Activated CD8-positive, alpha-beta memory T cell treated with anti-CD3 and anti-CD28 coated beads for 36 hours (primary cell): ENCODE measurements around the gene DCANP1. TPM values are rescaled to one million over a fixed set of nuclear protein-coding genes. Genes with fewer than 3 reads are reported as not detected.

ENCODE experiments used
- CTCF ChIA-PET: fragments of 350-600 bp; sonication (Branson Sonifier 250); formaldehyde crosslinking; loops from one replicate; lab custom pipeline; 2021; ENCODE audit warnings: antibody characterized with exemption; lab: Charles Lee
- POLR2A ChIA-PET: fragments of 350-600 bp; sonication (Branson Sonifier 250); formaldehyde crosslinking; loops from one replicate; lab custom pipeline; 2021; ENCODE audit warnings: antibody characterized with exemption; lab: Charles Lee
- total RNA-seq, 2 experiments: library from RNA; stranded (reverse); gene quantifications; one replicate each; pipeline ENCODE4 v1.2.3, GENCODE V29; 2021

The DCANP1 gene
- total RNA-seq, 2 experiments from 2014 or later: not detected

DNA sequence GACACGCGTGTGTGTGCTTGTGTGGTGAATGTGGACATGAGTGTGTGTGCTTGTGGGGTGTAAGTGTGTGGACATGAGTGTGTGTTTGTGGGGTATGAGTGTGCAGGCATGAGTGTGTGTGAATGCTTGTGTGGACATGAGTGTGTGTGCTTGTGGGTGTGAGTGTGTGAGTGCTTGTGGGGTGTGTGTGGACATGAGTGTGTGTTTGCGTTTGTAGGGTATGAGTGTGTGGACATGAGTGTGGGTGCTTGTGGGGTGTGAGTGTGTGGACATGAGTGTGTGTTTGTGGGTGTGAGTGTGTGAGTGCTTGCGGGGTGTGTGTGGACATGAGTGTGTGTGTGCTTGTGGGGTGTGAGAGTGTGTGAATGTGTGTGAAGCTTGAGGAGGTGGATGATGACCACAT lies 34.8 kb upstream of the DCANP1 start:
- ChIA-PET CTCF (no interaction called here), POLR2A (no interaction called here)

DNA sequence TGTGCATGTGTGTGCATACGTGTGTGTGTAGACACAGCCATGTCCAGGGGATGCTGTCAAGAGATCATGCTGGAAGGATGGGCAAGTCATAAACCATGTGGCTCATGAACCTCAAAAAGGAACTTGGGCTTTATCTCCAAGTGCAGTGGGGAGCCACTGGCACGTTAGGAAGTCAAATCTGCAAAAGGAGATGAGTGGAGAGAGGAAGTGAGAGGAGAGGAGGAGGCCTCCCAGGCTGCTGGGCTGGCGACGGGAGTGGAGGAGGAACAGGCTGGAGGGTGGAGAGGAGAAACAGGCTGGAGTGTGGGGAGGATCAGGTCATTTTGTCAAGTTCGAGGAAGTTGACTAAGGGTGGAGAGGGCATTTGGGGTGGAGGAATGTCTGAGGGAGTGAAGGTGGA lies 34.2 kb upstream of the DCANP1 start:
- CTCF ChIA-PET: interaction anchor here (0.7 kb wide), 1 partner anchor 85 kb away, joined by 3 read pairs; no protein-coding TSS in a partner anchor

DNA sequence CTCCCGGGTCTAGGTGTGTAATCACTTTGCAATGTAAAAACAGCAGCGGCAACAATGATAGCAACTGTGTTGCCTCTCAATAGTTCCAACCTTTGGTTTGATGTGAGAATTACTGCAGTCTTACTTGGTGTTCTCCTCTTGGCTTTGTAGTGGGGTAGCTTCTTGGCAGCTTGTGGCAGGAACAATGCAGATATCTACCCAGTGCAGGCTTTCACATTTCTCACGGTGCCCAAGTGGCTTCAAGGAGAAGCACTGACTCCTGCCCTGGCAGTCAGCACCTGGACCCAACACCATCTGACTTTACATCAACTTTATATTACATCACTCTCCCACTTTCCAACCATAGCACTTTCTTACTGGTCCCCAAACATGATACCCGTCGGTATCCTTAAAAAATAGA lies 33.4 kb upstream of the DCANP1 start:
- POLR2A ChIA-PET: no interaction called here
- CTCF ChIA-PET: interaction anchor here (0.7 kb wide), 1 partner anchor 86 kb away, joined by 3 read pairs; no protein-coding TSS in a partner anchor

More for the DNA sequence above, 34.2 kb upstream of the DCANP1 start:
- POLR2A ChIA-PET: no interaction called here

DNA sequence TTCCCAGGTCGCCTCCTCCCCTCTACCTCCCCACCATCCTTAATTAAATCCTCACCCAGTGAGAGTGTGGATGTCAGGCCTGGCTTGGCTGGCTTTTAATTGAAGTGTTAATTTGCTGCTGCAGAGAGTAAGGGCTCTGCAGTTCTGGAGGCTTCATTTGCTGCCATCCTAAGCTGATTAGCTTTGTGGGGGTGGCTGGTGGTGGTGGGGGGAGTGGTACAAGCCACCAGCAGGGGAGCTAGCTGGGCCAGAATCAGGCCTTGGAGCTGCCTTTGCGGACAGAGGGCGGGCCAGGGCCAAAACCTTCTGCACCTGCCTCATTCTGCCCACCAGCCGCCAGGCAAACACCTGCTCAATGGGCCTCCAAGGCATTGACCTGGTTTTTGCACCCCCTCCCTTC lies 31.8 kb upstream of the DCANP1 start:
- POLR2A ChIA-PET: no interaction called here
- CTCF ChIA-PET: interaction anchor here (0.7 kb wide), 1 partner anchor 13 kb away, joined by 3 read pairs; no protein-coding TSS in a partner anchor

DNA sequence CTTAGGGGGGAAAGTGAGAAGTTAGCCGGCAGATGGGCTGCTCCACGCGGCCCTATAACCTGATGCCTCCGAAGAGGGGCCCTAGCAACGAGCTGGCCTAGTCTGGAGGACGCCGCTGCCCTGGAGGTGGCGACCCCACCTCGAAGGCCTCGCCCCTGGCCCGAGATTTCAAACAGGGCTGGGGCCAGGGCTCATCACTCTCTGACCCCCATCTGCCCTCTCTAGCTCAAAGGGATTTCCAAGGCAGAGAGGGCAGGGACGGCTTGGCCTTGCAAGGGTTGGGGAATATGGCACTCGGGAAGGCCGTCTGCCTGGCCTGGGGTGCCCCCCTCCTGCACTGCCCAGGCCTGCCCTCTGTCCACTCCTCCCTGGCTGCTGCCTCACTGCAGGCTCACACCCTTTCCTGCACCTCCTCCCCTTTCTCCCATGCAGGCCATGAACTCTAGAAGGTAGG lies 30.5 kb upstream of the DCANP1 start:
- POLR2A ChIA-PET: no interaction called here
- CTCF ChIA-PET: no interaction called here

DNA sequence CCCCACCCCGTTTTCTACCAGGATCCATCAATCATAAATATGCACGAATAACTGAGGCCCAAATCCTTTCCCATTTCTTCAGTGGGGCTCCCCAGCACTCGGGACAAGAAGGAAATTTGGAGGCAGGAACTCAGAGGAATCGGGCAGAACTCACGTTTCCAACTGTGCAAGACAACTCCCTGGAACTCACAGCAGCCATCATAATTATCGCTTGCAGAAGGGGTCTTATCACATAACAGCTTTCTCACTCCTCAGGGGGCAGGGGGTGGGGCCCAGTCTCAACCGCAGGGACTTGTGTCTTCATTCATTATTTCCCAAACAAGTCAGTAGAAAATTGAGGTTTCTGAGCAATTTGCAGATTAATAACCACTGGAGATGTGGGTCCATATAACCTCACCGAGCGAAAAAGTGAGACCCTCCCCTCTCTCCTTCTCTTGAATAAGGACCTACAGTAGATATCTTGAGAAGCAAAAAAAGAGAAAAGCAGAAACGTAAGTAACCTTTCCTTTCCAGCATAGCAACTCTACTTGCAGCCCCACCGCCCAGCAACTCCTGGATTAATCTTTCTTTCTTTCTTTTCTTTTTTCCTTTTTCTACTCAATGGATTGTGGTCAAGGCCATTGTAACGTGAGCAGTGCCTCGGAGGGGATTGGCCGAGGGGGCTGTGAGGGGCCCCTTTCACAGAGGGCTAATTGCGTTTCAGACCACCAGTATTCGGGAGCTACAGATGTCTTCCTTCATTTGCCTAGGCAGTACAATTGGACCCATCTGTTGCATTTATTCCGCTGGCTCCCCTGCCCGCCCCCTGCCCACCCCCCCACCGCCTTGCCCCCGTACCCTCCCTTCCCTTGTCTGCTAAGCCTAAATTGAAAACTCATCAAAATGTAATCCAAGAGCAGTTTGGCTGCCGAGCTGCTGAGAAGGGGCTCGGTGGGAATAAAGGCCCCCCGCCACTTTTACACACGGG lies 29.8 kb upstream of the DCANP1 start:
- ChIA-PET POLR2A (no interaction called here), CTCF (no interaction called here)

DNA sequence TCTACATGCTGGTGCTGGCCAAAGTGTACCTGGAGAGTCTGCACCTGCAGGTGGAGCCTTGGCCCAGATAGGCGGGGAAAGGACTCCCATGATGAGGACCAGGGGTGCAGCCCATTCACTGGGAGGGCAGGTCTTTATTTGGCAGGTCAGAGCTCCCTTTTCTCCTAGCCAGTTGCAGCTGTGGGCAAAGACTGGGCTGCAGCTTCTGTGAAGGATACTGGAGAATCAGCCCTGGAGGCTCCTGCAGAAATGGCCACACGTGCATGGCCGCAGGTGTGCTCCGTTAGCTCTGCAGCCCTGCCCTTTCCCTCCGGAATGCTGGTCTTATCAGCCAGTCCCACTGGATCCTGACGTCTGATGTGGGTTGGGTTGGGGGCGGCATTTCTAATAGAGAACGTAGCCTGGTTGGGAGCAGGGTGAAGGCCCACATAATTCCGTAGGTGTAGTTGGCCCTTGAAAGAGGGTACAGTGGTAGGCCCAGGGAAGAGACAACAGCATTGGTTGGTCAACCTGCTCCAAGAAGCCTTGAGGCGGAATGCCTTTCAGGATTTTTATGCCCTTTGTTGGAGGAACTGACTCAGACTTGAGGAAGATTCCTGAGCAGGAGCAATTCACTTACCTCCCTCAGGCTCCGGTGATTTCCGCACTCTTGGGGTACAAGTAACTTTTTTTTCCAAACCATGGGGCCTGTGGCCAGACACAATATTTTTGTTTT lies 27.0 kb upstream of the DCANP1 start:
- ChIA-PET POLR2A (no interaction called here), CTCF (no interaction called here)

DNA sequence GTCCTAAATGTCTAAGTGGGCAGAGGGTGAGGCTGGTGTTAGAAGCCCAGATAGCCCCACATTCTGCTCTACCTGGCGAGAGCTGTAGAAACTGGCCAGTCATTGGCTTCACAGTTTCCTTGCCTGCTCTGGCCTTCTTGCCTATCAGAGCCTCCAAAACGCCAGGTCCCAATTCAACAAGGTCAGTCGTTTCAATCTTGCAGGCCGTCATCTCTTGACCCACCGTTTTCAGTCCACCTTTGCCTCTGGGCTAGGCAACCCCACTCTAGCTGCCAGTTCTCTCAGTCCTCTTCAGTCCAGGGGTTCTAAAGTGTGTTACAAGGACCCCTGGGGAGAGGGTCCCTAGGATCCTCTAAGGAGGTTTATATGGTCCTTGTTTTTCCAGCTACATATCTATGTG lies 25.0 kb upstream of the DCANP1 start:
- ChIA-PET POLR2A (no interaction called here), CTCF (no interaction called here)

DNA sequence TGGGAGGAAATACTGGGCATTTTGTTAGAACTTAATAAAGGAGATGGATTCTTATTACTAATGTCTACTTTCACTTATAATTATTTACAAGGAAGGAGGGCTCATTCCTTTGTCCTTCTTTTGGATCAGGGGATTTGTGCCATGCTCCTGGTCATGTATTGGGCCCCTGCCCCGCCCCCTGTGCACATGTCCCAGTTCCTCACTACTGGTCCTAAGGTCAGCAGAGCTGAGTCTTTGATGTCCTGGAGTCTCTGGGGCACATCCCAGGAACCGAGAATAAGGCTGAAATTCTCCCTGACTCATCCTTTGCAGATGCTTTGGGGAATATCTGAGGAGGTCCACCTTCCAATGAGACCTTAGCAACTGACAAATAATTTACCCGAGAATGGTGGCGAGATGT lies 24.6 kb upstream of the DCANP1 start:
- ChIA-PET POLR2A (no interaction called here), CTCF (interaction anchor here (0.9 kb wide), 1 partner anchor 79 kb away, joined by 4 read pairs; no protein-coding TSS in a partner anchor)

DNA sequence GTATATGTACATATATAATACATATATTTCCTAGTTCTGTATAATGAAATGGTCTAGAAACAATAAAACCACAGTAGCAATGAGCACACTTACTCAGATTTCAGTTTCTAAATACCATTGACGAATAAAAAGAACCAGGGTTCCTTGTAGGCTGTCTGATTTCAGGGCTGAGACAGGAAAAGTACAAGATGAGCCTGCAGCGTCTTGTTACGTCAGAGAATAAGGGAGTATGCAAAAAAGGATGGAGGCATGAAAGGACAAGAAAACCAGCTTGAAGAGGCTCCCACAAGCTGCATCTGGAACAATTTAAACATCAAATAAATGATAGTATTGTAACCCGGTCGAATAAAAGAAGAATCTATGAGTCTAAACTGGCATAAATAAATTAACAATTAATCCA lies 22.8 kb upstream of the DCANP1 start:
- CTCF ChIA-PET: no interaction called here
- POLR2A ChIA-PET: no interaction called here

DNA sequence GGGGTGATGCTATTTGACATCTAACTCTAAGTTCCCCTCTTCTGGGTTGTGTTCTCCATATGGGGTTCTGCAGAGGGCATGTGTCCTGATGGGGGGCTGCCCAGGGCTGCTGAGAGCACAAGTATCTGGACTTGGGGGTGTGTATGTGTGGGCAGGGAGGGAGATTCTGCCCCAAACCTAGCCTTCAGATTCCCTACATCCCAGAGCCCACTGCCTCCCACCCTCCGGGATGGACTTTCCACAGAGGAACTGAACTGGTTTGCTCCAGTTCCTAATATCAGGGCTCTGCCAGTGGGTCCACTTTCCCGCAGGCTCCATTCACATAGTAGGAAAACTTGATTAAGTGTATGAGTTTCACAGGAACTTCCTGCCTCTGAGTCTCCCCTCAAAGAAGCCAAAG lies 21.4 kb upstream of the DCANP1 start:
- ChIA-PET POLR2A (no interaction called here), CTCF (no interaction called here)

DNA sequence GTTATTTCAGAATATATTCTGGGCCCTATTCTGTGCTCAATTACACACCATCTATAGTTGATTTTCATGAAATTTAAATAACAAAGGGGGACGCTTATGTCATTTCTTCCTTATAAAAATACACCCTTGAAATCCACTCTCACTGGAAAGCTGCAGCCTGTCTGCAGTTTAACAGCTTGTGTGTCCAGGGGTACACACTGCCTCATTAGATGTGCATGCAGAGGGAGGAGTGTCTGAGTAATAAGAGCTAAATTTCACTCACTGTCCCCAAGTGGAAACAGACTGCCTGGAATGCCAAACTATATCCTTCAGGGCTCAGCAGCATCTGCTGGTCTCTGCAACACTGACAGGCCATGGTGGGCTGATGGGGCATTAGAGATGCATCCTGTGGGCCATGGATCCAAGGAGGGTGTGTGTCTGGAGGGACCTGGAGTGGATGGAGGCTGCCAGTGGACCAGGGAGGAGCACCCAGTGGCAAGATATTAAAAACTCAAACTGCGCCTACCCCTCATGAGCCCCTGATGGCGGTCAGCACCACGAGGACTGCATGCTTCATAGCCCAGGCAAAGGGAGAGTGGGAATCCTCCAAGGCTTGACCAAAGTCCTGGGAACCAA lies 20.8 kb upstream of the DCANP1 start:
- ChIA-PET CTCF (interaction anchor here (13.1 kb wide), 1 partner anchor 84 kb away, joined by 146 read pairs; no protein-coding TSS in a partner anchor), POLR2A (no interaction called here)

DNA sequence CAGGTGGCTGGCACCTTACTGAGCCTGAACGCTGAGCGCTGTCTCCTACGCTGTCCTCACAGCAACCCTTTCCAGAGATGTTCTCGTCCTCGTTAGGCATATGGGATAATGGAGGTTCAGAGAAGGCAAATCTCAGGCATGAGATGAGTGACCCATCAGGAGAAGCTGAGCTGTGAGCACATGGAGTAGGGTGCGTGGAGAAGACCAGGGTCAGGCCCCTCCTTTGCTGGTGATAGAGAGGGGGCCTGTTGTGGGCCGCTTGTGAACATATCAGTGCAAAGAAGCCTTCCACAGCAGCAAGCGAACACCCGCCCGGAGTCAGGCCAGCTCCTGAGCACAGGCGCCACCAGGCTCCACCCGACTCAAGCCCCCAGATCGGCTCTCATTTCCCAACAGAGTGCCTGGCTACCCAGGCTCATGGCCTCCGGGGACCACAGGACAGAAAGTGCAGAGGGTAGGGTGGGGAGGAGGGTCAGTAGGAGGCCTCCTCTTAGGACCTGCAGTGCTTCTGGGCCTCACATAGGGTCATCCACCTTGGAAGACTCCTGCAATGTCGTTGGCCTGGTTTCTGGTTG lies 20.0 kb upstream of the DCANP1 start:
- POLR2A ChIA-PET: no interaction called here
- CTCF ChIA-PET: interaction anchor here (1.0 to 13.1 kb wide), 6 partner anchors 42 to 106 kb away, joined by 3 to 146 read pairs (median 12); no protein-coding TSS in a partner anchor

DNA sequence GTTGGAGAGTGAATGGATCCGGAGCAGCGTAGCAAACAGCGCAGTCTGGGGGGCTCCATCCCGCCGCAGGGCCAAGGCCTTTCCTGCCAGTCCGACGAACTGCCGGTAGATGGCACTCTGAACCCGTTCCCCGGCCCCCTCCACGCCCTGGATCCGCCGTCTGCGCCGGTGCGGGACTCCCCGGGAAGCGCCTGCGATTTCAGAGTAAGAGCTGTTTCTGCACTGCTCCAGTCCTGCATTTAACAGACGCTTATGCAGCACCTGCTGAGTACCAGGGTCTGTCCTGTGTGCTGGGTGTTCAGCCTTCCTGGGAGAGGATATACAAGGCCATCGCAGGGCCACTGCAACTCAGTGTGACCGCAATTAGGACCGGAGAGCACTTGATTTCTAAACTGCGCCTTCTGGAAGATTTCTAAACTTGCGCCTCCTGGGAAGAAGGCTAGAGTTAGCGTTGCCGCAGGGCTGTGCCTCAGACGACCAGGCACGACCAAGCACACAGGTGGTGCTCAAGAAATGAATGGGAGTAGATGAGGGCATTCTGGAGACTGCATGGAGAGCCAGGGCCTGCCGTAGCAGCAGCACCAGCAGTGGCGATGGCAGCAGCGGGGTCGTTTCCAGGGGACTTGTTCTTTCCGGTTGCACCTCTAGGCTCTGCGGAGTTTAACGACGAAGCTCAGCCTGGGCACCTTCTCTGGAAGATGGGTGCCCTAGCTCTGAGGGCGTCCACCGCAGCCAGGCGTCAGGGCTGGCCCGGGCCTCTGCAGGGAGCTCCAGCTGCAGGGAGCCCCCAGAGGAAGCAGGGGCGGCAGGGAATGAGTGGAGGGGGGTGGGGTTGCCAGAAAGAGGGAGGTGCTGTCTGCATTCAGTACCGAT lies 19.3 kb upstream of the DCANP1 start:
- CTCF ChIA-PET: interaction anchor here (0.6 to 13.1 kb wide), 16 partner anchors 12 to 367 kb away, joined by 3 to 146 read pairs (median 4); no protein-coding TSS in a partner anchor

DNA sequence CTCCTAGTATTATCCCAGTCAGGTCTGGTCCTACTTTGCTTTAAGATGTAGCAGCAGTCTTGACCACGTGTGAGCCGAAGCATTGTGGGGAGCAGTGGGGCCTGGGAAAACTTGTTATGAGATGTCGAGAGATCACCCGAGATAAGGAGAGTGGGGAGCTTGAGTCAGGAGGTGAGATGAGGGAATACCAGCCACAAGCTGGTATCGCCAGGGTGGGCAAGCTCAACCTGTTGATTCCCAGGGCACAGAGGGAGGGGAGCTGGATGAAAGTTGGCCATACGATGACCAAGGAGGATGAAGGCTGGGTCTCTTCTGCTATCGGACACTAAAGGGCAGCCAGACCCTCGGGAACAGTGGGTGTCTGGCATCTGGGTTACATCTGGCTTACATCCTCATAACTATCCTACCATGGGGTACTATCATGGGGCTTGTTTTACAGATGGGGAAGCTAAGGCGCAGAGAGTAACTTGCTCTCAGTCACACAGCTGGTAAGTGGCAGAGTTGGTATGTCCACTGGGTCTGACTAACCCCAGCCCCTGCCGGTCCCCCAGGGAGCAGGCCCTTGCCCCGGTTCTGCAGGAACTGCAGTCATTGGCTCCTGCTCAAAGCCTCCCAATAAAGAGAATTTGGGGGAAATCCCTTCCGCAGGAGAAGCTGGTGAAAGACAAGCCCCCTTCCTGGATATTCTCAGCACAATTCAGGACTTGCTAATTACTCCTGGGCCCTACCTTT lies 18.4 kb upstream of the DCANP1 start:
- ChIA-PET POLR2A (no interaction called here), CTCF (interaction anchor here (0.7 to 13.1 kb wide), 13 partner anchors 13 to 368 kb away, joined by 3 to 146 read pairs (median 4); no protein-coding TSS in a partner anchor)

More for the DNA sequence above, 19.3 kb upstream of the DCANP1 start:
- POLR2A ChIA-PET: no interaction called here

DNA sequence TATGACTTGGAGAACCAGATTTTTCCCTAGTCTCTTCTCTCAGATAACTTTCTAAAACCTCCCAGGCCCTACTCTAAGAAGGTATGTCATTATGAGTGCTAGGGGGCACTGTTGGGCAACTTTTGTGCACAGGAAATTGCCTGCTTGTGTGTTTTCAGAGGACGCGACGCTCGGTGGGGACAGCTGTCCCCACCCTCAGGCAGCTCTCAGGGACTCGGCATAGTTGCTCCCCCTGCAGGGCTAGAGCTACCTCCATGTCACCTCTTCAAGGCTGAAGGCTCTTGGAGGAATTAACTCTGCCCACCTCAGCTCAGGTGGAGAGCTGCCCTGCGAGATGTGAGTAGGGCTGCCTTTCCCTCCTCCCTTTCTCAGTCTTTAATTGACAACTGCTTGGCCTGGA lies 15.2 kb upstream of the DCANP1 start:
- POLR2A ChIA-PET: no interaction called here
- CTCF ChIA-PET: interaction anchor here (0.6 to 13.1 kb wide), 5 partner anchors 11 to 375 kb away, joined by 3 to 146 read pairs (median 5); no protein-coding TSS in a partner anchor

DNA sequence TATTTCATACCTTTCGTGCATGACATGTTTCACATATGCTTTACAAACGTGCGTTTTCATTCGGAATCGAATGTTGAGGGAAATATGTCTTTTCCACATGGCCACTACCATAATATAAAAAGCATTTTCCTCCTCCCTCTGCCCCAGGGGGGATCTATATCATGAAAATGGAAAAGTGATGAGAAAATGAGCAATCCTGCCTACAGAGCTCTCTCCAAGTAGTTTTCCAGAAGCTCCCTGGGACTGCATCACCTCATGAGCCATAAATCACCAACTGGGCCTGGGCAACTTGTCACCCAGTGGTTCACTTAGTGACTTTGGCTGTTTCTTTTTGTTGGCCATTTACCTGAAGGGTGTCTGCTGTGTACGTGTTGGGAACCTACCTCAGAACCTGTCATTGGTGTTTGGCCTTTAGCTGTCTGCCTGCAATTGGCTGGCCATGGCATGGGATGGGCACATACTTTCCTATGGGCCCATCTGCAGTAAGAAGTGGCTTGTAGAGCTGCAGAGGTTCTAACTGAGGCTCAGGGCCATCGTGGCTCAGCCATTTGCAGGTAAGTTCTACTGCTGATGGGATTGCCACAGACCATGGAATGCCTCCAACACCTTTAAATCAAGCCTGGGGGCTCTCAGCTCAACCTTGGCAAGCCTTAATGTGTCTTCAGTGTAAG lies 14.5 kb upstream of the DCANP1 start:
- CTCF ChIA-PET: interaction anchor here (0.6 to 13.1 kb wide), 5 partner anchors 12 to 375 kb away, joined by 3 to 146 read pairs (median 4); no protein-coding TSS in a partner anchor
- POLR2A ChIA-PET: no interaction called here
